Measurements from ENCODE around the gene ETF1. TPM values are rescaled to one million over a fixed set of nuclear protein-coding genes. Genes with fewer than 3 reads are reported as not detected.

Gene ETF1
- 10 to 100 TPM; 65.2 to 68.1 TPM for total RNA-seq

- Mint-ChIP-seq H3K36me3 (peaks cover 4% of the 10 kb centered on the region), H3K9me3 (no peaks in the 10 kb centered on the region), H3K27ac (peak within 1 kb of the TSS; percentile 99), H3K4me3 (peak within 1 kb of the TSS; percentile 98), H3K27me3 (no peaks in the 10 kb centered on the region), H3K4me1 (peaks cover 50% of the 10 kb centered on the region)
- POLR2A ChIA-PET = interaction anchor here (0.5 to 3.0 kb wide), 24 partner anchors 8 to 799 kb away, joined by 3 to 56 read pairs (median 4); partner anchors contain the start of genes CDC23, CDC25C, EGR1 and FAM53C
- peak; percentile 92 for ATAC-seq (ENCODE audit: low read depth)
- DNase-seq = peak; percentile 97
Measured at GRCh38 chr5:138542956-138543729, at the start of gene ETF1. TSS of gene ETF1 (minus strand) at chr5:138543236. CDS start at chr5:138542918, 318 bp downstream.

GRCh38 chr5:138588013-138588788, 45.2 kb upstream of the ETF1 start:
- Mint-ChIP-seq H3K4me1 (no peaks in the 10 kb centered on the region), H3K9me3 (no peaks in the 10 kb centered on the region), H3K27me3 (peaks cover 31% of the 10 kb centered on the region), H3K27ac (no peak overlapping the region), H3K36me3 (no peaks in the 10 kb centered on the region), H3K4me3 (no peak overlapping the region)
- POLR2A ChIA-PET = no interaction called here
- ATAC-seq (ENCODE audit: low read depth) (no peak), DNase-seq (no peak)

GRCh38 chr5:138585157-138585556, 42.1 kb upstream of the ETF1 start:
- no peaks in the 10 kb centered on the region for H3K9me3 Mint-ChIP-seq
- H3K27ac Mint-ChIP-seq = no peak overlapping the region
- no peaks in the 10 kb centered on the region for H3K36me3 Mint-ChIP-seq
- no peak for DNase-seq
- no peaks in the 10 kb centered on the region for H3K4me1 Mint-ChIP-seq
- H3K27me3 Mint-ChIP-seq = peaks cover 28% of the 10 kb centered on the region
- no peak overlapping the region for H3K4me3 Mint-ChIP-seq
- ATAC-seq (ENCODE audit: low read depth) = no peak
- POLR2A ChIA-PET = interaction anchor here (1.7 kb wide), 1 partner anchor 10 kb away, joined by 6 read pairs; the partner anchor contains the start of gene HSPA9

GRCh38 chr5:138583984-138584637, 41.1 kb upstream of the ETF1 start:
- POLR2A ChIA-PET = interaction anchor here (0.8 kb wide), 1 partner anchor 172 kb away, joined by 5 read pairs; no protein-coding TSS in a partner anchor
- ATAC-seq (ENCODE audit: low read depth) (no peak), DNase-seq (no peak)
- peaks cover 3% of the 10 kb centered on the region for H3K4me1 Mint-ChIP-seq
- H3K9me3 Mint-ChIP-seq = no peaks in the 10 kb centered on the region
- H3K4me3 Mint-ChIP-seq = no peak overlapping the region
- H3K27ac Mint-ChIP-seq = no peak overlapping the region
- peaks cover 28% of the 10 kb centered on the region for H3K27me3 Mint-ChIP-seq
- no peaks in the 10 kb centered on the region for H3K36me3 Mint-ChIP-seq

- ATAC-seq (ENCODE audit: low read depth) = no peak
Measured at GRCh38 chr5:138582959-138583358, 39.9 kb upstream of the ETF1 start.

GRCh38 chr5:138580777-138581176, 37.7 kb upstream of the ETF1 start:
- Mint-ChIP-seq H3K27ac (no peak overlapping the region), H3K4me3 (no peak overlapping the region), H3K4me1 (peaks cover 8% of the 10 kb centered on the region), H3K27me3 (peaks cover 15% of the 10 kb centered on the region), H3K36me3 (peaks cover 1% of the 10 kb centered on the region), H3K9me3 (no peaks in the 10 kb centered on the region)
- ATAC-seq (ENCODE audit: low read depth) (no peak), DNase-seq (no peak)
- POLR2A ChIA-PET = no interaction called here

More at GRCh38 chr5:138582959-138583358, 39.9 kb upstream of the ETF1 start:
- Mint-ChIP-seq H3K27me3 (peaks cover 24% of the 10 kb centered on the region), H3K9me3 (no peaks in the 10 kb centered on the region), H3K4me3 (no peak overlapping the region), H3K36me3 (no peaks in the 10 kb centered on the region), H3K4me1 (peaks cover 3% of the 10 kb centered on the region), H3K27ac (no peak overlapping the region)
- DNase-seq = no peak
- POLR2A ChIA-PET = no interaction called here

GRCh38 chr5:138580001-138580400, 37.0 kb upstream of the ETF1 start:
- peaks cover 9% of the 10 kb centered on the region for H3K4me1 Mint-ChIP-seq
- H3K9me3 Mint-ChIP-seq = no peaks in the 10 kb centered on the region
- no peak for DNase-seq
- POLR2A ChIA-PET = no interaction called here
- no peak overlapping the region for H3K27ac Mint-ChIP-seq
- peaks cover 1% of the 10 kb centered on the region for H3K36me3 Mint-ChIP-seq
- H3K27me3 Mint-ChIP-seq = peaks cover 9% of the 10 kb centered on the region
- no peak for ATAC-seq (ENCODE audit: low read depth)
- H3K4me3 Mint-ChIP-seq = no peak overlapping the region

GRCh38 chr5:138579517-138579863, 36.5 kb upstream of the ETF1 start:
- Mint-ChIP-seq H3K27ac (no peak overlapping the region), H3K9me3 (no peaks in the 10 kb centered on the region), H3K36me3 (peaks cover 1% of the 10 kb centered on the region), H3K4me3 (no peak overlapping the region), H3K4me1 (peaks cover 9% of the 10 kb centered on the region), H3K27me3 (peaks cover 5% of the 10 kb centered on the region)
- DNase-seq (no peak), ATAC-seq (ENCODE audit: low read depth) (no peak)
- POLR2A ChIA-PET = no interaction called here

GRCh38 chr5:138577452-138577851, 34.4 kb upstream of the ETF1 start:
- POLR2A ChIA-PET = interaction anchor here (0.6 to 4.2 kb wide), 6 partner anchors 9 to 838 kb away, joined by 3 to 54 read pairs (median 4); partner anchors contain the start of gene ETF1
- H3K27me3 Mint-ChIP-seq = no peaks in the 10 kb centered on the region
- no peak for DNase-seq
- no peak overlapping the region for H3K27ac Mint-ChIP-seq
- ATAC-seq (ENCODE audit: low read depth) = no peak
- peaks cover 11% of the 10 kb centered on the region for H3K36me3 Mint-ChIP-seq
- no peak overlapping the region for H3K4me3 Mint-ChIP-seq
- peaks cover 15% of the 10 kb centered on the region for H3K4me1 Mint-ChIP-seq
- no peaks in the 10 kb centered on the region for H3K9me3 Mint-ChIP-seq

- Mint-ChIP-seq H3K4me1 (peaks cover 17% of the 10 kb centered on the region), H3K27ac (peak within 1 kb of the TSS; percentile 100), H3K4me3 (peak within 1 kb of the TSS; percentile 90), H3K9me3 (no peaks in the 10 kb centered on the region), H3K27me3 (no peaks in the 10 kb centered on the region), H3K36me3 (peaks cover 18% of the 10 kb centered on the region)
- POLR2A ChIA-PET = interaction anchor here (0.6 to 4.2 kb wide), 23 partner anchors 10 to 816 kb away, joined by 3 to 54 read pairs (median 4); partner anchors contain the start of genes BRD8, EGR1, ETF1 and FAM53C
- ATAC-seq (ENCODE audit: low read depth) = peak; percentile 90
- peak; percentile 95 for DNase-seq
Measured at GRCh38 chr5:138575194-138576015, 32.4 kb upstream of the ETF1 start, which contains the start of gene HSPA9. TSS of gene HSPA9 (minus strand) at chr5:138575401. CDS start at chr5:138575318, 83 bp downstream.

- ATAC-seq (ENCODE audit: low read depth) (no peak), DNase-seq (no peak)
- Mint-ChIP-seq H3K27me3 (no peaks in the 10 kb centered on the region), H3K4me3 (peak overlapping the region; percentile 90), H3K27ac (peak overlapping the region; percentile 100), H3K36me3 (peaks cover 21% of the 10 kb centered on the region), H3K4me1 (peaks cover 17% of the 10 kb centered on the region), H3K9me3 (no peaks in the 10 kb centered on the region)
- POLR2A ChIA-PET = interaction anchor here (1.0 to 4.2 kb wide), 11 partner anchors 9 to 767 kb away, joined by 3 to 54 read pairs (median 5); partner anchors contain the start of genes BRD8, ETF1, FAM53C and KIF20A
Measured at GRCh38 chr5:138574744-138575193, 31.7 kb upstream of the ETF1 start.

GRCh38 chr5:138573949-138574670, 31.1 kb upstream of the ETF1 start:
- H3K27ac Mint-ChIP-seq = peak overlapping the region; percentile 100
- no peaks in the 10 kb centered on the region for H3K27me3 Mint-ChIP-seq
- peak overlapping the region; percentile 90 for H3K4me3 Mint-ChIP-seq
- H3K36me3 Mint-ChIP-seq = peaks cover 22% of the 10 kb centered on the region
- ATAC-seq (ENCODE audit: low read depth) (no peak), DNase-seq (no peak)
- POLR2A ChIA-PET = interaction anchor here (1.0 to 4.2 kb wide), 3 partner anchors 30 to 395 kb away, joined by 4 to 54 read pairs (median 8); partner anchors contain the start of genes BRD8, ETF1 and KIF20A
- no peaks in the 10 kb centered on the region for H3K9me3 Mint-ChIP-seq
- peaks cover 17% of the 10 kb centered on the region for H3K4me1 Mint-ChIP-seq

Measured in activated naive CD8-positive, alpha-beta T cell treated with anti-CD3 and anti-CD28 coated beads, Interleukin-2, amount 10 ng/mL, durations not matched to agents 7 days and 5 days (primary cell).